Liver (tissue), 9 donors: ENCODE measurements around the gene BAHCC1. TPM values are rescaled to one million over a fixed set of nuclear protein-coding genes. Genes with fewer than 3 reads are reported as not detected.

Source experiments
- DNase-seq: peaks from one replicate; pipeline ENCODE4 v3.0.0-alpha.2; 2017; ENCODE audit warnings: low spot score
- H3K27ac ChIP-seq, 2 donors: one replicate each; pipeline ENCODE4 v1.7.0; 2013; ENCODE audit warnings: inconsistent platforms in 2 of 2, low read length in 2 of 2, control low read depth in 1 of 2, low read depth in 1 of 2, mild to moderate bottlenecking in 1 of 2
- H3K27me3 ChIP-seq, 4 donors: one replicate each; pipeline versions ENCODE4 v1.6.1 to v1.7.0; 2013; ENCODE audit warnings: low read length in 3 of 4, inconsistent platforms in 1 of 4, mild to moderate bottlenecking in 1 of 4, moderate library complexity in 1 of 4; ENCODE audit not compliant: control insufficient read depth in 4 of 4, insufficient read depth in 4 of 4
- H3K36me3 ChIP-seq, 4 donors: one replicate each; pipeline versions ENCODE4 v1.6.1 to v1.7.0; 2013; ENCODE audit warnings: low read length in 3 of 4, mild to moderate bottlenecking in 3 of 4, low read depth in 1 of 4, moderate library complexity in 1 of 4; ENCODE audit not compliant: control insufficient read depth in 4 of 4, insufficient read depth in 3 of 4
- H3K4me1 ChIP-seq, 4 donors: one replicate each; pipeline versions ENCODE4 v1.6.1 to v1.7.0; 2013; ENCODE audit warnings: low read length in 3 of 4, mild to moderate bottlenecking in 3 of 4, moderate library complexity in 1 of 4; ENCODE audit not compliant: control insufficient read depth in 4 of 4, insufficient read depth in 4 of 4
- H3K4me3 ChIP-seq, 3 donors: one replicate each; pipeline versions ENCODE4 v1.6.1 to v1.7.0; 2013; ENCODE audit warnings: low read length in 3 of 3, control low read depth in 1 of 3, low read depth in 1 of 3, mild to moderate bottlenecking in 1 of 3
- H3K9ac ChIP-seq, 2 donors: one replicate each; pipeline ENCODE4 v1.7.0; 2013; ENCODE audit warnings: low read length in 2 of 2, mild to moderate bottlenecking in 2 of 2, moderate library complexity in 2 of 2, control low read depth in 1 of 2, low read depth in 1 of 2
- H3K9me3 ChIP-seq, 4 donors: one replicate each; pipeline versions ENCODE4 v1.6.1 to v1.7.0; 2013; ENCODE audit warnings: low read length in 3 of 4; ENCODE audit not compliant: control insufficient read depth in 4 of 4
- EGR1 ChIP-seq, 2 donors: IDR thresholded peaks; 2 replicates each; pipeline ENCODE4 v1.6.1; 2016 to 2018; ENCODE audit warnings: antibody characterized with exemption in 2 of 2, low read depth in 2 of 2
- FOXA1 ChIP-seq: IDR thresholded peaks from 2 replicates; pipeline ENCODE4 v1.6.1; 2016; ENCODE audit warnings: antibody characterized with exemption
- FOXA2 ChIP-seq: IDR thresholded peaks from 2 replicates; pipeline ENCODE4 v1.6.1; 2016; ENCODE audit warnings: antibody characterized with exemption
- HNF4A ChIP-seq, 2 donors: conservative IDR thresholded peaks; 2 replicates each; pipeline ENCODE4 v1.6.1; 2016; ENCODE audit warnings: antibody characterized with exemption in 2 of 2, mild to moderate bottlenecking in 2 of 2
- HNF4G ChIP-seq: IDR thresholded peaks from 2 replicates; pipeline ENCODE4 v1.6.1; 2016; ENCODE audit warnings: antibody characterized with exemption
- JUND ChIP-seq, 2 donors: IDR thresholded peaks; 2 replicates each; pipeline ENCODE4 v1.6.1; 2016; ENCODE audit warnings: antibody characterized with exemption in 2 of 2
- NR2F2 ChIP-seq: IDR thresholded peaks from 2 replicates; pipeline ENCODE4 v1.6.1; 2016; ENCODE audit warnings: antibody characterized with exemption
- RXRA ChIP-seq, 2 donors: IDR thresholded peaks; 2 replicates each; pipeline ENCODE4 v1.6.1; 2017 to 2018; ENCODE audit warnings: antibody characterized with exemption in 2 of 2, mild to moderate bottlenecking in 1 of 2
- SP1 ChIP-seq: IDR thresholded peaks from 2 replicates; pipeline ENCODE4 v1.6.1; 2018; ENCODE audit warnings: antibody characterized with exemption, mild to moderate bottlenecking
- YY1 ChIP-seq: IDR thresholded peaks from 2 replicates; pipeline ENCODE4 v1.6.1; 2016; ENCODE audit warnings: antibody characterized with exemption, mild to moderate bottlenecking
- WGBS: extraction: QIAGEN DNeasy Blood & Tissue Kit; methylation state at CpG from one replicate; pipeline ENCODE4 v1.1.7; 2013; 5-methylcytosine and 5-hydroxymethylcytosine counted together
- polyA plus RNA-seq, 2 donors: library from polyadenylated mRNA; stranded (reverse) in 1 of 2; unstranded in 1 of 2; fragments of 200-250 nt in 1 of 2; fragments of >200 nt in 1 of 2; fragmentation: Nextera tagmentation in 1 of 2; extraction: Ambion mirVana in 1 of 2; gene quantifications; one replicate each; pipeline versions ENCODE4 v1.2.1 to v1.2.3, GENCODE V29; 2013 to 2015
- total RNA-seq, 2 donors: library from RNA; depleted of rRNA; stranded (reverse); fragments of >200 nt; gene quantifications; one replicate each; pipeline ENCODE4 v1.2.3, GENCODE V29; 2014
- TF ChIP-seq, protein P1 (sequence below): IDR thresholded peaks from 2 replicates; pipeline ENCODE4 v1.6.1; 2016; ENCODE audit warnings: antibody characterized with exemption
- TF ChIP-seq, protein P2 (sequence below): IDR thresholded peaks from 2 replicates; pipeline ENCODE4 v1.6.1; 2016; ENCODE audit warnings: antibody characterized with exemption
- TF ChIP-seq, protein P3 (sequence below): fragments of 150-350 bp; IDR thresholded peaks from 2 replicates; pipeline ENCODE4 v1.5.1; 2017; ENCODE audit warnings: improper control_type of control experiment, low read depth, low read length; ENCODE audit not compliant: missing input control
- TF ChIP-seq, protein P4 (sequence below): IDR thresholded peaks from 2 replicates; pipeline ENCODE4 v1.6.1; 2016; ENCODE audit warnings: antibody characterized with exemption, mild to moderate bottlenecking
- donor health status: healthy.
- donor health status: healthy.
- donor health status: healthy.
- donor health status: healthy.
- donor health status: healthy.

Gene BAHCC1
- total and polyA plus RNA-seq, 4 donors, result 0.76 to 3.9 (median 2.5) TPM

DNA sequence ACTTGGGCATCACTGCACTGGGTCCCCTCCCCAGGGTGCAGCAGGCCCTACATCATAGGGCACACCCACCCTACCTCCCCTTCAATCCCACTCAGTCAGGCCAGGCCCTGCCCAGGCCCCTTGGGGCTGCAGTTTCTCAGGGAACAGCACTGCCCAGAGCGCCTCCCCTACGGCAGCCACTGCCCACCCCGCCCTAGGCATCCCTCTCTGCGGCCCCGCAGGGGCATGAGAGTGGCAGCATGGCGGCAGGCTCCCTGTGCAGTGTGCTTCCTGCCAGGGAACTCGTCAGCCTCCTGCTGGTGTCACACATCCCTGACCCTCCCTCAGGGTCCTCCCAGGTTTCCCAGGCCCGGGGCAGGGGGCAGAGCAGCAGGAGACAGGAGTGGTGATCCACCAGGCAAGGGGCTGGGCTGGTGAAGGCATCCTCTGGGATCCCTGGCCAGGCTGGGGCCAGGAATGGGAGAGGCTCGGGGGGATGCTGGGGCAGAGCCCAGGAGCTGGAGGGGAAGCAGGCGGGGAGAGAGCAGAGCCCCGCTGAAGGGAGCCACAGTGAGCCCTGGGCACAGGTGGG, 16.2 kb upstream of the BAHCC1 start:
- no peak overlapping the region for H3K27ac ChIP-seq
- H3K4me3 ChIP-seq, result no peak overlapping the region
- H3K9me3 ChIP-seq, result no peaks in the 10 kb centered on the region
- WGBS, result 89% methylated on average over 11 of the region's 11 CpGs
- TF ChIP-seq NR2F2 (no peak), FOXA2 (no peak), HNF4G (no peak), FOXA1 (no peak), JUND (IDR thresholded peaks at IDR 0.05) (no peak), EGR1 (IDR thresholded peaks at IDR 0.05; ENCODE audit: low read depth in 2 of 2) (no peak), RXRA (IDR thresholded peaks at IDR 0.05) (no peak), SP1 (no peak), YY1 (no peak)
- TF ChIP-seq, protein P1, sequence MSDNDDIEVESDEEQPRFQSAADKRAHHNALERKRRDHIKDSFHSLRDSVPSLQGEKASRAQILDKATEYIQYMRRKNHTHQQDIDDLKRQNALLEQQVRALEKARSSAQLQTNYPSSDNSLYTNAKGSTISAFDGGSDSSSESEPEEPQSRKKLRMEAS, result no peak
- TF ChIP-seq, protein P2, sequence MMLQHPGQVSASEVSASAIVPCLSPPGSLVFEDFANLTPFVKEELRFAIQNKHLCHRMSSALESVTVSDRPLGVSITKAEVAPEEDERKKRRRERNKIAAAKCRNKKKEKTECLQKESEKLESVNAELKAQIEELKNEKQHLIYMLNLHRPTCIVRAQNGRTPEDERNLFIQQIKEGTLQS, result no peak
- TF ChIP-seq, protein P3, sequence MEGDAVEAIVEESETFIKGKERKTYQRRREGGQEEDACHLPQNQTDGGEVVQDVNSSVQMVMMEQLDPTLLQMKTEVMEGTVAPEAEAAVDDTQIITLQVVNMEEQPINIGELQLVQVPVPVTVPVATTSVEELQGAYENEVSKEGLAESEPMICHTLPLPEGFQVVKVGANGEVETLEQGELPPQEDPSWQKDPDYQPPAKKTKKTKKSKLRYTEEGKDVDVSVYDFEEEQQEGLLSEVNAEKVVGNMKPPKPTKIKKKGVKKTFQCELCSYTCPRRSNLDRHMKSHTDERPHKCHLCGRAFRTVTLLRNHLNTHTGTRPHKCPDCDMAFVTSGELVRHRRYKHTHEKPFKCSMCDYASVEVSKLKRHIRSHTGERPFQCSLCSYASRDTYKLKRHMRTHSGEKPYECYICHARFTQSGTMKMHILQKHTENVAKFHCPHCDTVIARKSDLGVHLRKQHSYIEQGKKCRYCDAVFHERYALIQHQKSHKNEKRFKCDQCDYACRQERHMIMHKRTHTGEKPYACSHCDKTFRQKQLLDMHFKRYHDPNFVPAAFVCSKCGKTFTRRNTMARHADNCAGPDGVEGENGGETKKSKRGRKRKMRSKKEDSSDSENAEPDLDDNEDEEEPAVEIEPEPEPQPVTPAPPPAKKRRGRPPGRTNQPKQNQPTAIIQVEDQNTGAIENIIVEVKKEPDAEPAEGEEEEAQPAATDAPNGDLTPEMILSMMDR, result no peak
- TF ChIP-seq, protein P4, sequence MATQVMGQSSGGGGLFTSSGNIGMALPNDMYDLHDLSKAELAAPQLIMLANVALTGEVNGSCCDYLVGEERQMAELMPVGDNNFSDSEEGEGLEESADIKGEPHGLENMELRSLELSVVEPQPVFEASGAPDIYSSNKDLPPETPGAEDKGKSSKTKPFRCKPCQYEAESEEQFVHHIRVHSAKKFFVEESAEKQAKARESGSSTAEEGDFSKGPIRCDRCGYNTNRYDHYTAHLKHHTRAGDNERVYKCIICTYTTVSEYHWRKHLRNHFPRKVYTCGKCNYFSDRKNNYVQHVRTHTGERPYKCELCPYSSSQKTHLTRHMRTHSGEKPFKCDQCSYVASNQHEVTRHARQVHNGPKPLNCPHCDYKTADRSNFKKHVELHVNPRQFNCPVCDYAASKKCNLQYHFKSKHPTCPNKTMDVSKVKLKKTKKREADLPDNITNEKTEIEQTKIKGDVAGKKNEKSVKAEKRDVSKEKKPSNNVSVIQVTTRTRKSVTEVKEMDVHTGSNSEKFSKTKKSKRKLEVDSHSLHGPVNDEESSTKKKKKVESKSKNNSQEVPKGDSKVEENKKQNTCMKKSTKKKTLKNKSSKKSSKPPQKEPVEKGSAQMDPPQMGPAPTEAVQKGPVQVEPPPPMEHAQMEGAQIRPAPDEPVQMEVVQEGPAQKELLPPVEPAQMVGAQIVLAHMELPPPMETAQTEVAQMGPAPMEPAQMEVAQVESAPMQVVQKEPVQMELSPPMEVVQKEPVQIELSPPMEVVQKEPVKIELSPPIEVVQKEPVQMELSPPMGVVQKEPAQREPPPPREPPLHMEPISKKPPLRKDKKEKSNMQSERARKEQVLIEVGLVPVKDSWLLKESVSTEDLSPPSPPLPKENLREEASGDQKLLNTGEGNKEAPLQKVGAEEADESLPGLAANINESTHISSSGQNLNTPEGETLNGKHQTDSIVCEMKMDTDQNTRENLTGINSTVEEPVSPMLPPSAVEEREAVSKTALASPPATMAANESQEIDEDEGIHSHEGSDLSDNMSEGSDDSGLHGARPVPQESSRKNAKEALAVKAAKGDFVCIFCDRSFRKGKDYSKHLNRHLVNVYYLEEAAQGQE, result no peak
- no peaks in the 10 kb centered on the region for H3K4me1 ChIP-seq
- H3K9ac ChIP-seq, result no peak overlapping the region
- DNase-seq, result no peak
- no peaks in the 10 kb centered on the region for H3K27me3 ChIP-seq
- no peaks in the 10 kb centered on the region for H3K36me3 ChIP-seq

DNA sequence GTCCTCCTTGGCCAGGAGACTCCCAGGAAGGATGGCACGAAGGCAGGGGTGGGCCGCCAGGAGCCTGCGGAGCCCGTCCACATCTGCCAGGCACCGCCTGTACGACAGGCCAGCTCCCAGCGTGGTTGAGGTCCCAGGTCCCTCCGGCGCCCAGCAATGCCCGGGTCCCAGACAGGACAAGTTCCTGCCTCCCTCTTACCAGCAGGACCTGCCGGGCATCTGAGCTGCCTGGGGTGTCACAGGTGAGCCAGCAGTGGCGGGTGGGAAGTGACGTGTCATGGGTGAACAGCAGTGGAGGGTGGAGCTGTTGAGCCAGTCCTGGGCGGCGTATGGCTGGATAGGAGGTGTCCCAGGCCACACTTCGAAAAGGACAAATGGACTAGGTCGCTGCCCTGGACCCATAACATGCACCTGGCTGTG, 15.7 kb upstream of the BAHCC1 start:
- TF ChIP-seq JUND (IDR thresholded peaks at IDR 0.05) (no peak), EGR1 (IDR thresholded peaks at IDR 0.05; ENCODE audit: low read depth in 2 of 2) (no peak), NR2F2 (no peak), YY1 (no peak), SP1 (no peak), HNF4A (conservative IDR thresholded peaks at IDR 0.05) (no peak)
- TF ChIP-seq, protein P2, result no peak
- TF ChIP-seq, protein P4, result no peak
- TF ChIP-seq, protein P3, result no peak
- Histone ChIP-seq H3K9ac (no peak overlapping the region), H3K27me3 (no peaks in the 10 kb centered on the region), H3K36me3 (no peaks in the 10 kb centered on the region), H3K27ac (no peak overlapping the region), H3K9me3 (no peaks in the 10 kb centered on the region), H3K4me1 (no peaks in the 10 kb centered on the region), H3K4me3 (no peak overlapping the region)
- DNase-seq, result no peak
- 81% methylated on average over 17 of the region's 17 CpGs for WGBS
